Natural killer cell (primary cell): ENCODE data around the gene NFATC3. TPM values are rescaled to one million over a fixed set of nuclear protein-coding genes. Genes with fewer than 3 reads are reported as not detected.

Experiments used
- ATAC-seq, 3 donors: fragments of 150-1000 bp in 2 of 3; fragments of 200-7000 bp in 1 of 3; cut with Tn5 transposase; 1 replicate in 1 of 3; 2 replicates in 2 of 3; pipeline ENCODE4 v1.10.0; 2021; ENCODE audit warnings: mild to moderate bottlenecking in 2 of 3, moderate library complexity in 2 of 3
- DNase-seq, 2 donors: peaks; one replicate each; pipeline versions ENCODE4 v3.0.0 to v3.0.0-alpha.2; 2013 to 2021; ENCODE audit warnings: mixed read lengths in 1 of 2
- H3K27ac ChIP-seq: one replicate; pipeline ENCODE4 v1.5.1; 2013; ENCODE audit warnings: mild to moderate bottlenecking, low read length
- H3K27me3 ChIP-seq: one replicate; pipeline ENCODE4 v1.6.1; 2013; ENCODE audit warnings: low read length; ENCODE audit not compliant: control insufficient read depth, insufficient read depth
- H3K36me3 ChIP-seq: one replicate; pipeline ENCODE4 v1.6.1; 2013; ENCODE audit warnings: low read length; ENCODE audit not compliant: control insufficient read depth, insufficient read depth
- H3K4me1 ChIP-seq: one replicate; pipeline ENCODE4 v1.6.1; 2013; ENCODE audit warnings: low read length; ENCODE audit not compliant: control insufficient read depth, insufficient read depth
- H3K4me3 ChIP-seq: one replicate; pipeline ENCODE4 v1.5.1; 2013; ENCODE audit warnings: low read length
- H3K9me3 ChIP-seq: one replicate; pipeline ENCODE4 v1.6.1; 2013; ENCODE audit warnings: low read length; ENCODE audit not compliant: control insufficient read depth, insufficient read depth
- H3K27ac Mint-ChIP-seq, 2 donors: one replicate each; pipeline ENCODE4 v1.8.0; 2022; ENCODE audit warnings: mild to moderate bottlenecking in 2 of 2, mixed read lengths in 2 of 2, moderate library complexity in 1 of 2
- H3K27me3 Mint-ChIP-seq, 2 donors: one replicate each; pipeline ENCODE4 v1.8.0; 2022; ENCODE audit warnings: low read depth in 2 of 2, mixed read lengths in 2 of 2
- H3K36me3 Mint-ChIP-seq: one replicate; pipeline ENCODE4 v1.8.0; 2022; ENCODE audit warnings: mixed read lengths
- H3K4me1 Mint-ChIP-seq, 2 donors: one replicate each; pipeline ENCODE4 v1.8.0; 2022; ENCODE audit warnings: mixed read lengths in 2 of 2
- H3K4me3 Mint-ChIP-seq: one replicate; pipeline ENCODE4 v1.8.0; 2022; ENCODE audit warnings: mild to moderate bottlenecking, moderate library complexity, mixed read lengths
- H3K9me3 Mint-ChIP-seq, 2 donors: one replicate each; pipeline ENCODE4 v1.8.0; 2022; ENCODE audit warnings: mixed read lengths in 2 of 2
- WGBS: methylation state at CpG from one replicate; pipeline ENCODE4 v1.1.7; 2013; ENCODE audit warnings: missing lambda C conversion rate; ENCODE audit not compliant: insufficient coverage; 5-methylcytosine and 5-hydroxymethylcytosine counted together
- intact Hi-C: fragments of 100-400 bp; cut with micrococcal nuclease; formaldehyde crosslinking; loops from one replicate; pipeline ENCODE4 v1.14.2; 2022
- total RNA-seq, 4 donors: library from RNA; stranded (reverse); fragments of 120-200 nt in 1 of 4; gene quantifications; one replicate each; pipeline versions ENCODE4 v1.2.3 to v1.2.4, GENCODE V29; 2013 to 2022
- TF ChIP-seq, protein P1 (sequence below): fragments of 200-600 bp; IDR thresholded peaks from one replicate; pipeline ENCODE4 v1.8.0; 2022; ENCODE audit warnings: antibody characterized with exemption

The NFATC3 gene
- total RNA-seq, 3 donors from 2014 or later (not counting 1 experiment from before 2014, with no cell fraction given), result 241 to 282 (median 263) TPM

DNA sequence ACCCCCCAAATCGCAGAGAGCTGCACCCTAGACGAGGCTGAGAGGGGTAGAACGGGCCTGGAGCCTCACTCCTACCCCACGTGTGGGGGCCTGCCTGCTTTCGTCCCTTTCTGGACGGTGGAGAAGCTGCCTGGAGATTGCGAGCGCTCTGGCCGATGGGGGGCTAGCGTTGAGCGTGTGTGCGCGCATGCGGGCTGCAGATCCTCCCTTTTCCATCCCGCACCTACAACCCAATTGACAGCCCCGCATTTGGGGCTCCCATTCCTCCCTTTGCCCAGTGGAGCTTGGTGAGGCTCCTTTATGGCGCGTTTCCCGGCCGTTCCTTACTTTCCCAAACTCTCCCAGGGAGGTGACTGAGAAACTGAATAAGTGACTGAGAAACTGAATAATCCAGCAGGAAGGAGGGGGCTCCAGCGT lies 151.7 kb downstream of the NFATC3 start:
- 6% methylated on average over 21 of the region's 21 CpGs for WGBS
- no peaks in the 10 kb centered on the region for H3K27me3 ChIP-seq
- DNase-seq, result no peak
- H3K27ac Mint-ChIP-seq, result peak overlapping the region; percentile 74 to 86
- H3K36me3 Mint-ChIP-seq, result no peaks in the 10 kb centered on the region
- TF ChIP-seq, protein P1, sequence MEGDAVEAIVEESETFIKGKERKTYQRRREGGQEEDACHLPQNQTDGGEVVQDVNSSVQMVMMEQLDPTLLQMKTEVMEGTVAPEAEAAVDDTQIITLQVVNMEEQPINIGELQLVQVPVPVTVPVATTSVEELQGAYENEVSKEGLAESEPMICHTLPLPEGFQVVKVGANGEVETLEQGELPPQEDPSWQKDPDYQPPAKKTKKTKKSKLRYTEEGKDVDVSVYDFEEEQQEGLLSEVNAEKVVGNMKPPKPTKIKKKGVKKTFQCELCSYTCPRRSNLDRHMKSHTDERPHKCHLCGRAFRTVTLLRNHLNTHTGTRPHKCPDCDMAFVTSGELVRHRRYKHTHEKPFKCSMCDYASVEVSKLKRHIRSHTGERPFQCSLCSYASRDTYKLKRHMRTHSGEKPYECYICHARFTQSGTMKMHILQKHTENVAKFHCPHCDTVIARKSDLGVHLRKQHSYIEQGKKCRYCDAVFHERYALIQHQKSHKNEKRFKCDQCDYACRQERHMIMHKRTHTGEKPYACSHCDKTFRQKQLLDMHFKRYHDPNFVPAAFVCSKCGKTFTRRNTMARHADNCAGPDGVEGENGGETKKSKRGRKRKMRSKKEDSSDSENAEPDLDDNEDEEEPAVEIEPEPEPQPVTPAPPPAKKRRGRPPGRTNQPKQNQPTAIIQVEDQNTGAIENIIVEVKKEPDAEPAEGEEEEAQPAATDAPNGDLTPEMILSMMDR, result no peak
- H3K36me3 ChIP-seq, result no peaks in the 10 kb centered on the region
- H3K4me1 ChIP-seq, result peaks cover 41% of the 10 kb centered on the region
- ATAC-seq, result peak in 2 of 3 donors; percentile 18 to 22
- H3K9me3 ChIP-seq, result no peaks in the 10 kb centered on the region
- no peak overlapping the region for H3K27ac ChIP-seq
- no peaks in the 10 kb centered on the region for H3K27me3 Mint-ChIP-seq
- peaks cover 25 to 42% of the 10 kb centered on the region in 2 donors for H3K4me1 Mint-ChIP-seq
- intact Hi-C loops, result no loop called here
- H3K4me3 ChIP-seq, result peak overlapping the region; percentile 70
- no peaks in the 10 kb centered on the region for H3K9me3 Mint-ChIP-seq
- peak overlapping the region; percentile 98 for H3K4me3 Mint-ChIP-seq

DNA sequence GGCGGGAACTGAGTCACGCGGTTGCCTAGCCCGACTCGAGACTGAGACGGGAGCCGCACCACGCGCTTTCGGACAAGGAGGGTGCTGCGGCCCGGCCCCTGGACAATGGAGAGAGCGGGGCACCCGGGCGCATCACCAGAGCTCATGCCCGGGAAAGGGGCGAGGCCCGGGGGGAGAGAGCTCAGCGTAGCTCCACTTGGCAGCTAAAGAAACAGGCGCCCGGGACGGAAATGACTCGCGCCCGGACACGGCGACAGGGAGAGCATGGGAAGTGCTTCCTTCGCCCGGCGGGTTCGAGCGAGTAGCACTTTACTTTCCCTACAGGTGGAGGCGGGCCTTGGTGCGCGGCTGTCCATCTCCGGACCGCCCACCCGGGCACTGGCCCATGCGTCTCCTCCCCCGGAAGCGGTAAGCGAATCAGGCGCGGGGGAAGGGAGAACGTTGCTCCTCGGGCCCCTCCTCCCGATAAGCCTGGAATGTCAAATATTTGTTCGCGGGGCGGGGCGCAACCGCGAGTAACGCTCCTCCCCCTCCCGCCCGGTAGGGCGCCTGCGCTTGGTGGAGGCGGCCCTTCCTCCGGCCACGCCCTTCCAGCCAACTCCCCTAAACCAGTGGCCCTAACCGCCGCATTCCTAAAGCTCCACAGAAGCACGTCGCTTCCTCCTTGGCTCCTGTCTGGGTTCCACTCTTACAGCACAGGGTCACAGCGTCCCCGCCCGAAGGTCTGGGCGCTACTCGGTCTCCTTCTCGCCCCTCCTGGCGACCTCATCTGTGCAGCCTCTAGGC lies 152.3 kb downstream of the NFATC3 start:
- peaks cover 41% of the 10 kb centered on the region for H3K4me1 ChIP-seq
- ATAC-seq (peak; percentile 78 to 89 (median 83)), DNase-seq (peak; percentile 72 to 93)
- peak overlapping the region; percentile 98 for H3K4me3 Mint-ChIP-seq
- intact Hi-C loops, result no loop called here
- H3K27ac ChIP-seq, result peak overlapping the region; percentile 27
- H3K4me3 ChIP-seq, result peak overlapping the region; percentile 70
- under 1% methylated on average over 72 of the region's 72 CpGs for WGBS
- H3K27me3 ChIP-seq, result no peaks in the 10 kb centered on the region
- no peaks in the 10 kb centered on the region for H3K9me3 Mint-ChIP-seq
- no peaks in the 10 kb centered on the region for H3K36me3 Mint-ChIP-seq
- H3K27me3 Mint-ChIP-seq, result no peaks in the 10 kb centered on the region
- H3K36me3 ChIP-seq, result no peaks in the 10 kb centered on the region
- peaks cover 25 to 42% of the 10 kb centered on the region in 2 donors for H3K4me1 Mint-ChIP-seq
- TF ChIP-seq, protein P1, result no peak
- peak overlapping the region; percentile 74 to 86 for H3K27ac Mint-ChIP-seq
- H3K9me3 ChIP-seq, result no peaks in the 10 kb centered on the region

DNA sequence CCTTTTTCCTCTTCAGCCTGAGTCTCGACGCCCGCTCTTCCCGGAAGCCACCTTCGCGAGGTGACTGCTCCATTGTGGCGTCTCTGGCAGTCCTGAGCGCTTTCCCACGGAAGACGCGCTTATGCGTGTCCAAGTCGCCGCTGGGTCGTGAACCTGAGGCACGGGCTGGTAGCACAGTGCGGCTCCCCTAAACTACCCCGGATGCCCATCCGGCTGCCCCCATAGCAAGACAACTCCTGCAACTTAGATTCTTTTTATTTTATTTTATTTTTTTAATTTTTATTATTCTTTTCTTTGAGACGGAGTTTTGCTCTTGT lies 152.8 kb downstream of the NFATC3 start:
- Mint-ChIP-seq H3K9me3 (no peaks in the 10 kb centered on the region), H3K4me1 (peaks cover 25 to 42% of the 10 kb centered on the region in 2 donors), H3K4me3 (peak overlapping the region; percentile 98), H3K27ac (peak overlapping the region; percentile 74 to 86), H3K27me3 (no peaks in the 10 kb centered on the region), H3K36me3 (no peaks in the 10 kb centered on the region)
- Histone ChIP-seq H3K9me3 (no peaks in the 10 kb centered on the region), H3K4me3 (peak overlapping the region; percentile 70), H3K27ac (peak overlapping the region; percentile 27), H3K27me3 (no peaks in the 10 kb centered on the region), H3K4me1 (peaks cover 41% of the 10 kb centered on the region), H3K36me3 (no peaks in the 10 kb centered on the region)
- ATAC-seq (peak in 2 of 3 donors; percentile 5 to 17), DNase-seq (no peak)
- WGBS, result 9% methylated on average over 18 of the region's 20 CpGs
- intact Hi-C loops, result no loop called here
- TF ChIP-seq, protein P1, result no peak
